GM23338 (cell line): ENCODE data around the gene PRPF40B. TPM values are rescaled to one million over a fixed set of nuclear protein-coding genes. Genes with fewer than 3 reads are reported as not detected.

Source experiments
- ATAC-seq: fragments of 200-7000 bp; cut with Tn5 transposase; 3 replicates; pipeline ENCODE4 v1.9.1; 2020
- DNase-seq: peaks from one replicate; pipeline ENCODE4 v3.0.0-alpha.2; 2015; ENCODE audit warnings: low spot score
- H2AFZ ChIP-seq: fragments of 200-600 bp; sonication (generic); 2 replicates; pipeline ENCODE4 v1.8.0; 2016; ENCODE audit warnings: antibody characterized with exemption, mild to moderate bottlenecking, moderate library complexity
- H3F3A ChIP-seq: fragments of 200-600 bp; sonication (generic); replicated peaks from 2 replicates; pipeline ENCODE4 v1.8.0; 2017; ENCODE audit warnings: antibody characterized with exemption, mixed run types, low read depth
- H3K27ac ChIP-seq: fragments of 200-600 bp; sonication (generic); 2 replicates; pipeline ENCODE4 v1.6.1; 2016; ENCODE audit warnings: low read depth
- H3K27me3 ChIP-seq: fragments of 200-600 bp; sonication (generic); 2 replicates; pipeline ENCODE4 v1.8.0; 2016; ENCODE audit warnings: mild to moderate bottlenecking, mixed run types, moderate library complexity; ENCODE audit not compliant: insufficient read depth
- H3K36me3 ChIP-seq: fragments of 200-600 bp; sonication (generic); 2 replicates; pipeline ENCODE4 v1.8.0; 2016; ENCODE audit warnings: mild to moderate bottlenecking; ENCODE audit not compliant: insufficient read depth
- H3K4me1 ChIP-seq: fragments of 200-600 bp; sonication (generic); 2 replicates; pipeline ENCODE4 v1.8.0; 2016; ENCODE audit warnings: mild to moderate bottlenecking, moderate library complexity; ENCODE audit not compliant: insufficient read depth
- H3K4me2 ChIP-seq: fragments of 200-600 bp; sonication (generic); 2 replicates; pipeline ENCODE4 v1.7.1; 2017; ENCODE audit warnings: mixed run types
- H3K4me3 ChIP-seq: fragments of 200-600 bp; sonication (generic); 2 replicates; pipeline ENCODE4 v1.6.1; 2016; ENCODE audit warnings: mixed run types
- H3K79me2 ChIP-seq: fragments of 200-600 bp; sonication (generic); replicated peaks from 2 replicates; pipeline ENCODE4 v1.8.0; 2017; ENCODE audit warnings: mild to moderate bottlenecking; ENCODE audit not compliant: insufficient read depth
- H3K9me2 ChIP-seq: fragments of 200-600 bp; sonication (generic); 2 replicates; pipeline ENCODE4 v1.8.0; 2017; ENCODE audit not compliant: insufficient read depth
- H4K20me1 ChIP-seq: fragments of 200-600 bp; sonication (generic); replicated peaks from 2 replicates; pipeline ENCODE4 v1.8.0; 2017; ENCODE audit warnings: mild to moderate bottlenecking; ENCODE audit not compliant: insufficient read depth
- H3K27ac Mint-ChIP-seq: 2 replicates; pipeline ENCODE4 v1.8.0; 2020; ENCODE audit warnings: inconsistent platforms, mild to moderate bottlenecking, moderate library complexity, mixed read lengths
- H3K27me3 Mint-ChIP-seq: 3 replicates; pipeline ENCODE4 v1.8.0; 2022; ENCODE audit warnings: low read depth, mild to moderate bottlenecking, moderate library complexity, mixed read lengths, inconsistent platforms; ENCODE audit not compliant: insufficient read depth, poor library complexity
- H3K36me3 Mint-ChIP-seq: 3 replicates; pipeline ENCODE4 v1.8.0; 2021; ENCODE audit warnings: low read depth, mild to moderate bottlenecking, inconsistent platforms, moderate library complexity, mixed read lengths
- H3K4me1 Mint-ChIP-seq: 3 replicates; pipeline ENCODE4 v1.8.0; 2020; ENCODE audit warnings: mild to moderate bottlenecking, inconsistent platforms, mixed read lengths
- H3K4me3 Mint-ChIP-seq: 3 replicates; pipeline ENCODE4 v1.8.0; 2021; ENCODE audit warnings: moderate library complexity, mild to moderate bottlenecking, inconsistent platforms, mixed read lengths
- H3K9me3 Mint-ChIP-seq: 3 replicates; pipeline ENCODE4 v1.8.0; 2020; ENCODE audit warnings: moderate library complexity, mild to moderate bottlenecking, inconsistent platforms, mixed read lengths
- CREB1 ChIP-seq: fragments of 250-450 bp; sonication (Bioruptor Pico); IDR thresholded peaks from 2 replicates; pipeline ENCODE4 v1.5.0; 2020; ENCODE audit warnings: low read depth, mild to moderate bottlenecking, moderate library complexity
- CTCF ChIP-seq, 2 experiments: fragments of 200-600 bp in 1 of 2; sonication (generic) in 1 of 2; conservative IDR thresholded peaks; 2 replicates each; pipeline versions ENCODE4 v1.5.1 to v1.6.1; 2016 to 2017; ENCODE audit warnings: antibody characterized with exemption in 2 of 2, low read depth in 2 of 2, mild to moderate bottlenecking in 2 of 2, moderate library complexity in 1 of 2
- ETS1 ChIP-seq: IDR thresholded peaks from 2 replicates; pipeline ENCODE4 v1.6.1; 2016; ENCODE audit warnings: antibody characterized with exemption
- EZH2 ChIP-seq: fragments of 200-600 bp; sonication (generic); IDR thresholded peaks from one replicate; pipeline ENCODE4 v1.8.0; 2017; ENCODE audit warnings: antibody characterized with exemption, mild to moderate bottlenecking, low read depth; ENCODE audit not compliant: unreplicated experiment
- NANOG ChIP-seq: IDR thresholded peaks from 2 replicates; pipeline ENCODE4 v1.6.1; 2016; ENCODE audit warnings: antibody characterized with exemption, borderline replicate concordance
- POLR2AphosphoS5 ChIP-seq: IDR thresholded peaks from 2 replicates; pipeline ENCODE4 v1.6.1; 2016; ENCODE audit warnings: antibody characterized with exemption, low read depth
- REST ChIP-seq: IDR thresholded peaks from one replicate; pipeline ENCODE4 v1.6.1; 2018; ENCODE audit warnings: antibody characterized with exemption; ENCODE audit not compliant: unreplicated experiment
- ZNF114 ChIP-seq: fragments of 250-450 bp; sonication (Bioruptor Pico); IDR thresholded peaks from 2 replicates; pipeline ENCODE4 v1.5.0; 2020; ENCODE audit warnings: mild to moderate bottlenecking, moderate library complexity
- ZNF331 ChIP-seq: fragments of 250-450 bp; sonication (Bioruptor Pico); IDR thresholded peaks from 2 replicates; pipeline ENCODE4 v1.5.0; 2020; ENCODE audit warnings: low read depth, mild to moderate bottlenecking, moderate library complexity
- polyA plus RNA-seq: library from polyadenylated mRNA; unstranded; fragments of >200 nt; fragmentation: Nextera tagmentation; extraction: Ambion mirVana; gene quantifications from 2 replicates; pipeline ENCODE4 v1.2.1, GENCODE V29; 2016
- total RNA-seq: library from RNA; depleted of rRNA; stranded (reverse); fragments of >200 nt; shearing (Covaris generic); gene quantifications from 2 replicates; pipeline ENCODE4 v1.2.3, GENCODE V29; 2014

Gene PRPF40B
- total and polyA plus RNA-seq, 2 experiments from 2014 or later: 17.9 to 19.0 TPM

GRCh38 chr12:49626836-49627235 lies 3.5 kb downstream of the PRPF40B start (continued):
- no peak for TF ChIP-seq EZH2
- TF ChIP-seq ZNF331: no peak
- TF ChIP-seq CTCF (conservative IDR thresholded peaks at IDR 0.05; ENCODE audit: low read depth in 2 of 2): no peak

- no peaks in the 10 kb centered on the region for H3K9me2 ChIP-seq
- no peaks in the 10 kb centered on the region for H3K27me3 ChIP-seq
- H3K4me1 ChIP-seq: peaks cover 12% of the 10 kb centered on the region
- no peak overlapping the region for H2AFZ ChIP-seq
- no peaks in the 10 kb centered on the region for H3K9me3 Mint-ChIP-seq
- peaks cover 19% of the 10 kb centered on the region for H3K4me1 Mint-ChIP-seq
- ATAC-seq: no peak
- no peak overlapping the region for H3K4me3 Mint-ChIP-seq
- H3K27ac Mint-ChIP-seq: no peak overlapping the region
- no peak overlapping the region for H3K4me3 ChIP-seq
- H3F3A ChIP-seq: peaks cover 8% of the 10 kb centered on the region
- H3K4me2 ChIP-seq: no peak overlapping the region
- H3K27me3 Mint-ChIP-seq: peaks cover 11% of the 10 kb centered on the region
- H4K20me1 ChIP-seq: no peaks in the 10 kb centered on the region
- no peak overlapping the region for H3K27ac ChIP-seq
- no peaks in the 10 kb centered on the region for H3K79me2 ChIP-seq
- H3K36me3 ChIP-seq: no peaks in the 10 kb centered on the region
- peaks cover 8% of the 10 kb centered on the region; the same call in 2 of the 3 replicates for H3K36me3 Mint-ChIP-seq
- DNase-seq: no peak
- no peak for TF ChIP-seq REST
- no peak for TF ChIP-seq CTCF (conservative IDR thresholded peaks at IDR 0.05; ENCODE audit: low read depth in 2 of 2)
- TF ChIP-seq POLR2AphosphoS5: no peak
- TF ChIP-seq EZH2: no peak
- TF ChIP-seq ETS1: no peak
- no peak for TF ChIP-seq CREB1 (CRISPR knock-in tag)
- no peak for TF ChIP-seq ZNF114 (CRISPR knock-in tag)
- no peak for TF ChIP-seq ZNF331
- TF ChIP-seq NANOG: no peak
Observed at GRCh38 chr12:49627752-49628360, 4.5 kb downstream of the PRPF40B start.
